Neural crest cell (in vitro differentiated cells): Measurements from ENCODE around the gene SLMAP. TPM values are rescaled to one million over a fixed set of nuclear protein-coding genes. Genes with fewer than 3 reads are reported as not detected.

Source experiments
- DNase-seq: peaks from one replicate; pipeline ENCODE4 v3.0.0; 2021; ENCODE audit warnings: low read depth, mixed read lengths, low spot score
- H3K27ac Mint-ChIP-seq: one replicate; pipeline ENCODE4 v1.8.0; 2021; ENCODE audit warnings: mild to moderate bottlenecking, mixed read lengths; ENCODE audit not compliant: unreplicated experiment
- H3K27me3 Mint-ChIP-seq: 2 replicates; pipeline ENCODE4 v1.8.0; 2021; ENCODE audit warnings: low read depth, mild to moderate bottlenecking, mixed read lengths
- H3K36me3 Mint-ChIP-seq: 2 replicates; pipeline ENCODE4 v1.8.0; 2021; ENCODE audit warnings: low read depth, mild to moderate bottlenecking, mixed read lengths
- H3K4me1 Mint-ChIP-seq: 2 replicates; pipeline ENCODE4 v1.8.0; 2021; ENCODE audit warnings: mixed read lengths
- H3K4me3 Mint-ChIP-seq: one replicate; pipeline ENCODE4 v1.8.0; 2021; ENCODE audit warnings: mild to moderate bottlenecking, mixed read lengths
- H3K9me3 Mint-ChIP-seq: 2 replicates; pipeline ENCODE4 v1.8.0; 2021; ENCODE audit warnings: mixed read lengths
- total RNA-seq: library from RNA; stranded (reverse); gene quantifications from 2 replicates; pipeline ENCODE4 v1.2.1, GENCODE V29; 2021
- TF ChIP-seq, protein P1 (sequence below): fragments of 200-600 bp; sonication (generic); conservative IDR thresholded peaks from 2 replicates; pipeline ENCODE4 v1.5.0; 2021; ENCODE audit warnings: antibody characterized with exemption, mild to moderate bottlenecking

The SLMAP gene
- total RNA-seq, 1 donor from 2014 or later: 45.7 TPM

DNA sequence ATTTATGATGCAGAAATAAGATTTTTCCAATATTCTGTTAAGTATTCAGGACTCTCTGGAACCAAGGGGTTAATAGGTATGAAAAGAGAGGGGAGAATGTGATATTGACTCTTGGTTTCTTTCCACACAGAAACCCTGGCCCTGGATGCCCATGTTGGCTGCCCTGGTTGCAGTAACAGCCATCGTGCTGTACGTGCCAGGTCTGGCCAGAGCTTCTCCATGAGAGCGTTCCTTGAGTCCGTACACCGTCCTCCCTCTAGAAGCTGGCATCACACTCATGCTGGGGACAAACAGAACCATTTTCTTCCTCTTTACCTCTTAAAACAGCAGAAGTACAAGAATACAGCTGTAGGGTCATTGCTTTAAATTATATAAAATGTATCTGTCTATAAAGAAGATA, 171.1 kb downstream of the SLMAP start:
- Mint-ChIP-seq H3K36me3 (peaks cover 6% of the 10 kb centered on the region), H3K9me3 (no peaks in the 10 kb centered on the region), H3K4me1 (no peaks in the 10 kb centered on the region), H3K27me3 (no peaks in the 10 kb centered on the region), H3K27ac (no peak overlapping the region), H3K4me3 (no peak overlapping the region)
- TF ChIP-seq, protein P1, sequence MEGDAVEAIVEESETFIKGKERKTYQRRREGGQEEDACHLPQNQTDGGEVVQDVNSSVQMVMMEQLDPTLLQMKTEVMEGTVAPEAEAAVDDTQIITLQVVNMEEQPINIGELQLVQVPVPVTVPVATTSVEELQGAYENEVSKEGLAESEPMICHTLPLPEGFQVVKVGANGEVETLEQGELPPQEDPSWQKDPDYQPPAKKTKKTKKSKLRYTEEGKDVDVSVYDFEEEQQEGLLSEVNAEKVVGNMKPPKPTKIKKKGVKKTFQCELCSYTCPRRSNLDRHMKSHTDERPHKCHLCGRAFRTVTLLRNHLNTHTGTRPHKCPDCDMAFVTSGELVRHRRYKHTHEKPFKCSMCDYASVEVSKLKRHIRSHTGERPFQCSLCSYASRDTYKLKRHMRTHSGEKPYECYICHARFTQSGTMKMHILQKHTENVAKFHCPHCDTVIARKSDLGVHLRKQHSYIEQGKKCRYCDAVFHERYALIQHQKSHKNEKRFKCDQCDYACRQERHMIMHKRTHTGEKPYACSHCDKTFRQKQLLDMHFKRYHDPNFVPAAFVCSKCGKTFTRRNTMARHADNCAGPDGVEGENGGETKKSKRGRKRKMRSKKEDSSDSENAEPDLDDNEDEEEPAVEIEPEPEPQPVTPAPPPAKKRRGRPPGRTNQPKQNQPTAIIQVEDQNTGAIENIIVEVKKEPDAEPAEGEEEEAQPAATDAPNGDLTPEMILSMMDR: no peak
- DNase-seq: no peak

DNA sequence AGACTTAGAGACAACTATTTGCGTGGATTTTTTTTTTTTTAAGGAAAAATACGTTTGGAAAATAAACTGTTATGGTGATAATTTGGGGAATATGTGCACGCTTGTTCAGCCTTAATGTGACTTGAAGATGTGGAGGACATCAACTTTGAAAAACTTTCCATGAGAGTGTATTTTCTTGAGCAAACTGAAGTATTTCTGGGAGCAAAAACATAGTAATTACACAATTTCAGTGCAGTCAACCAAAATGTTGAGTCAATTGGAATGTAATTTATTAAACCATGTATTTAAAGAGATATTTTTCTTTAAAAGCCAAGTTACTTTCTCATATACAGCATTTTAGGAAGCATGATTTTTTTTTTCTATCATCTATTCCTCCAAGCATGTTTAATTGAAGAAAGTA, 171.8 kb downstream of the SLMAP start:
- Mint-ChIP-seq H3K4me3 (no peak overlapping the region), H3K27ac (no peak overlapping the region), H3K27me3 (no peaks in the 10 kb centered on the region), H3K9me3 (no peaks in the 10 kb centered on the region), H3K36me3 (peaks cover 6% of the 10 kb centered on the region), H3K4me1 (no peaks in the 10 kb centered on the region)
- TF ChIP-seq, protein P1: no peak
- DNase-seq: no peak

DNA sequence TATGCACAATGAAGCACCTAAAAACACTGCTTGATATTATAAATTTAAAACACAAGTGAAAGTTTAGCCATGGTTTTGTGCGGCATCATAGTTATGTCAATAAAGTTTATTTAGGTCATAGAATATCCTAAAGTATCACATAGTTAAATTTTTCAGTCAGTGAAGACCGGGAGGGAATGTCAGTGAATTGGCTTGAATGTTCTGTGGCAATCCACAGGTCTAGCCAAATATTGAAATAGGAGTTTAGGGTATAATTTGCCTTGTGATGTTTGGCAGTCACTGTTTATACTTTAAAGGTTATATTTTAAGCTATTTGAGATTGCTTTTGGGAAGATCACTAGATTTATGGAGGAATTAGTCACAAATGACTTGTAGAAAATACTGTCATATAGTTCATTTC, 172.4 kb downstream of the SLMAP start:
- Mint-ChIP-seq H3K36me3 (peaks cover 6% of the 10 kb centered on the region), H3K4me3 (no peak overlapping the region), H3K27ac (no peak overlapping the region), H3K27me3 (no peaks in the 10 kb centered on the region), H3K9me3 (no peaks in the 10 kb centered on the region), H3K4me1 (no peaks in the 10 kb centered on the region)
- TF ChIP-seq, protein P1: no peak
- DNase-seq: no peak

DNA sequence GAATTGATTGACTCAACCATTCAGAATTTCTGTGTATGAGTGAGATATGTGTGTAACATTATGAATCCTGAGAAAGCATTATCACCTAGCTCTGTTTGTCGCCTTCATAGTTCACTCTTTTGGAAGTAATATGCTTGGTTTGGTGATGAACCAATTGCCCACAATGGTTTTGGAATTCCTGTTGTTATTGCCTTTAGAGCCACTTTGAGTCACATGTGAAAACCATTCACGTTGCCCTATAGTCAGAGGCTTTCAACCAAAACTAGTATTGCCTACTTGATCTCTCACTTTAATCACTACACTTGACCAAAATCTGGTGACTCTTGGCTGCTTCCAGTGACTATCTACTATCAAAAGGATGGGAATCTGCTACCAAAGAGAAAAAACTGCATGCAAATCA, 173.9 kb downstream of the SLMAP start:
- no peak for DNase-seq
- Mint-ChIP-seq H3K4me3 (no peak overlapping the region), H3K27me3 (no peaks in the 10 kb centered on the region), H3K27ac (no peak overlapping the region), H3K9me3 (no peaks in the 10 kb centered on the region), H3K36me3 (peaks cover 6% of the 10 kb centered on the region), H3K4me1 (no peaks in the 10 kb centered on the region)
- TF ChIP-seq, protein P1: no peak

DNA sequence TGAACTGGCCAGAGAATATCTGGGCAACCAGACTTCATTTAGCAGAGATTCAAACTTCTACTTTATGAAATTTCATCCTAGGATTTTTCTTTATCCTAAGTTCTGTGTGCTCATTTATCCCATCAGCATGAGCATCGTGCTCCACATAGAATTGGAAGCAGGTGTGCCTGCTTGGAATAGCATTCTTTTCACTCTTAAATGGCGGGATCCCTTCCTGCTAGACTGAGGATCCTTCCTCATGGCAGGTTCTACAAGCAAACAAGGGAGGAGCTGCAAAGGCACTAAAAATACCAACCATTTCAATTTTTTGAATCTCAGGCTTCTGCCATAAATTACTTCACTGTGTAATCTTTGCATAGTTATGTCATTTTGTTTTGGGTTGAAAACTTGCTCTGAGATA, 177.5 kb downstream of the SLMAP start:
- TF ChIP-seq, protein P1: no peak
- peaks cover 2% of the 10 kb centered on the region for H3K36me3 Mint-ChIP-seq
- no peak overlapping the region for H3K27ac Mint-ChIP-seq
- no peaks in the 10 kb centered on the region for H3K9me3 Mint-ChIP-seq
- DNase-seq: no peak
- no peaks in the 10 kb centered on the region for H3K4me1 Mint-ChIP-seq
- no peaks in the 10 kb centered on the region for H3K27me3 Mint-ChIP-seq
- no peak overlapping the region for H3K4me3 Mint-ChIP-seq

DNA sequence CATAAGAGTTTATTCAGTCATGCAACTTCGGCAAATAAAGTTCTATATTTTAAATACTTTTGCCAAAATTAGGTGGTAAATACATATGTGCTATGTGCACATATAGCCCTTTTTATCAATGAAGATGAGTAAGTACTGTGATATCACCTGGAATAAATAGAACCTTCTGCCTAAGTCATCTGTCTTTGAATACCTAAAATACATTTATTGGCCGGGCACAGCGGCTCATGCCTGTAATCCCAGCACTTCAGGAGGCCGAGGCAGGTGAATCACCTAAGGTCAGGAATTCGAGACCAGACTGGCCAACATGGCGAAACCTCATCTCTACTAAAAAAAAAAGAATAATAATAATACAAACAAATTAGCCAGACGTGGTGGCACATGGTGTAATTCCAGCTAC, 178.3 kb downstream of the SLMAP start:
- no peaks in the 10 kb centered on the region for H3K4me1 Mint-ChIP-seq
- H3K9me3 Mint-ChIP-seq: no peaks in the 10 kb centered on the region
- no peaks in the 10 kb centered on the region for H3K27me3 Mint-ChIP-seq
- H3K4me3 Mint-ChIP-seq: no peak overlapping the region
- TF ChIP-seq, protein P1: no peak
- H3K27ac Mint-ChIP-seq: no peak overlapping the region
- DNase-seq: no peak
- peaks cover 2% of the 10 kb centered on the region for H3K36me3 Mint-ChIP-seq
